Brain pericyte (primary cell): ENCODE results near the gene DOP1B.
"Not testable (repeated sequence)": the region's sequence is repeated elsewhere in the genome, so short reads cannot be mapped to it uniquely, and the experiment has no call there.

Experiments used
- DNase-seq: peaks from one replicate; pipeline ENCODE4 v3.0.0-alpha.2; 2012; ENCODE audit warnings: low read depth, low spot score

DOP1B gene

GRCh38 chr21:36134803-36135390, 21.7 kb upstream of the DOP1B start, which contains the start of gene CBR3:
Gene CBR3, plus strand, starts transcription at chr21:36135079. Its CDS starts 114 bp downstream, at chr21:36135193.
- no peak for DNase-seq

- DNase-seq, result no peak
Observed at GRCh38 chr21:36135391-36136102, 21.1 kb upstream of the DOP1B start.

GRCh38 chr21:36139791-36140190, 16.8 kb upstream of the DOP1B start:
- DNase-seq, result not testable (repeated sequence)

- DNase-seq, result peak; percentile 34
Observed at GRCh38 chr21:36141513-36141925, 15.1 kb upstream of the DOP1B start.

- not testable (repeated sequence) for DNase-seq
Observed at GRCh38 chr21:36144233-36144632, 12.4 kb upstream of the DOP1B start.

- DNase-seq, result no peak
Observed at GRCh38 chr21:36145259-36145658, 11.4 kb upstream of the DOP1B start.

GRCh38 chr21:36147911-36148310, 8.7 kb upstream of the DOP1B start:
- no peak for DNase-seq

GRCh38 chr21:36148886-36149285, 7.7 kb upstream of the DOP1B start:
- DNase-seq, result no peak

GRCh38 chr21:36149788-36150711, 6.6 kb upstream of the DOP1B start:
- no peak for DNase-seq

GRCh38 chr21:36155603-36156338, 853 bp upstream of the DOP1B start:
- no peak for DNase-seq

- peak; percentile 98 for DNase-seq
Observed at GRCh38 chr21:36156339-36156814, 247 bp upstream of the DOP1B start.

- DNase-seq, result no peak
Observed at GRCh38 chr21:36159356-36159921, 2.8 kb downstream of the DOP1B start.

- DNase-seq, result no peak
Observed at GRCh38 chr21:36160850-36161178, 4.2 kb downstream of the DOP1B start.

GRCh38 chr21:36162631-36163030, 6.0 kb downstream of the DOP1B start:
- DNase-seq, result no peak

- DNase-seq, result no peak
Observed at GRCh38 chr21:36163750-36164741, 7.4 kb downstream of the DOP1B start.

GRCh38 chr21:36165356-36165755, 8.7 kb downstream of the DOP1B start:
- DNase-seq, result no peak

- DNase-seq, result no peak
Observed at GRCh38 chr21:36166705-36167104, 10.1 kb downstream of the DOP1B start.

- DNase-seq, result no peak
Observed at GRCh38 chr21:36167541-36167940, 10.9 kb downstream of the DOP1B start.

- no peak for DNase-seq
Observed at GRCh38 chr21:36169470-36170128, 13.0 kb downstream of the DOP1B start.
